ENCODE data around the gene PURA.
A peak's percentile ranks its signal among the peaks of the same experiment; 100 is the strongest.
"Not testable (repeated sequence)": the region's sequence is repeated elsewhere in the genome, so short reads cannot be mapped to it uniquely, and the experiment has no call there.

PURA gene

DNA sequence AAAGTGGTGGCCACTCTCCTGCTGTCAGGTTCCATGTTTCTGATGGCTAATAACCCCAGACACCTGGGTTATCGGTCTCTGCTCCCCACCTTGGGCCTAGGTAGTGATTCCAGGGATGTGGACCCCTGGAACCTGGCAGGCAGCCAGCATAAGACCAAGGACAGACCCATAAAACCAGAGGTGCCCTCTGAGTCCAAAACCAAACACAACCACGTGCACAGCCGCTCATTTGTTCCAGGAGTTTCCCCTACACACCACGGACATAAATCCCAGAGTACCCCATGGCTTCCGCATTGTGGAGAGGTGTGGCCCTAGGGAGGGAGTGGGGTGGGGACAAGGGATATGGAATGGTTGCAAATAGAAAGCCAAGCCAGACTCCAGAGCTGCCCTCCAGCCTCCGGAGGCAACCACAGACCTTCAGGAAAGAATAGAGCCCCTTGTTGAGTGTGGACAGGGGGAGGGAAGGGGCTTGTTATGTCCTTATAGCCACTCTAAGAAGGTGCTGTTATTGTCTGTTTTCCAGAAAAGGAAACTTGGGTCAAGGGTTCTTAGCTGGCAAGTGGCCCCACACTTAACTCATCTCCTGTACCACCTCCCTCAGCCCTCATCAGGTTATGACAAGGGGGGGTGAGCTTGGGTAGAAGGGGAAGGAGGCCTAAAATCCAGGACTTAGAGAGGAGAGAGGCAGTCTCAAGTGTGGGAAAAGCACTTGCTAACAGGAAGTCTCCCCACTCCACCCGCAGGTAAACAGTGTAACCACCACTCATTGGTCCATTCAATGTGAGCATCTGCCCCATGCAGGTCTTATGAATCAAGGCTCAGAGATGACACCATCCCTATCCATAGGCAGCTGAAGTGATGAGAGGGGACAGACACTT is 37.5 kb downstream of the PURA start:
- intact Hi-C loops (cut with DNase I): loop anchor here (10.0 kb wide), 1 partner anchor 367 kb away; no protein-coding TSS in a partner anchor
- DNase-seq: peak in 1 of 42 donors; percentile 18

DNA sequence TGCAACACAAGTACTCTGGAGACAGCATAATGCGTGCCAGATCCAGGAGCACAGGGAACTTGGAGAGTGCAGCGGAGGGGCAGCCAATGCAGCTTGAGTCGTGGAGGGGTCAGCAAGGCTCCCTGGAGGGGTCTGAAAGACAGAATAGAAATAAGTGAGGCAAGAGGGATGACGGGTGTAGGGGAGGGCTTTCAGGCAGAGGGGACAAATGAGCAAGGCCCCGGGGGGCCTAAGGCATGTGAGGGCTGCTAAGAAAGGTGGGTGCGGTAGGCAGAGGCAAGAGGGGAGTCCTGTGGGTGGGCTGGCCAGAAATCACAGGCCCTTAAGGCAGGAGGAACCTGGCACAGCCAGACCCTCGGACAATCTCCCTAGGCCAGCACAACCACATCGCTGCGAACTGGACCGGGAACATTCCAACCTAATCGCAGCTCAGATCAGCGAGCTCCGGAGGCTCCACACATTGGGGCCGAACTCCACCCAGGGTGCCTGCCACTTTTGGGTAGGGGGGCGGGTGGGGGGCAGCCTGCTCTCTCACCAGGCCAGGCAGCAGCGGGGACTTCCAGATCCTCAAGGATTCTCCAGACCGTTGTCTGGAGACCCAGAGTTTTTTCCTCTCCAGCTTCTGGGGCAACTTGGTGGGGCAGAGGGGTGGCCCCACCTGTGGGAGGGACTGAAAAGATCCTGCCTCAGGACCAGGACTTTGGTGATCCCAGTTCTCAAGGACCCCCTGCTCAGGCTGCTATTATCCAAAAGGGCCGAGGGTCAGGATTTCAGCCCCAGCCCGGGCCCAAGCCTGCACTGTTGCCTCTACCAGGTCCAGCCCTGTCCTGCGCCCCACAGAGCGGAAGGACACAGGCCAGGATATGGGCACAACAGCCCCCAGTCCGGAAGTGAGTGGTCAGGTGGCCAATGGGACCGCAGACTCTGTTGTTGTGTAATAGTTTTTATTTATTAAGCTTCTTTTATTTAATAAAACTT is 38.4 kb downstream of the PURA start:
- intact Hi-C loops (cut with DNase I): loop anchor here (10.0 kb wide), 1 partner anchor 368 kb away; no protein-coding TSS in a partner anchor
- no peak for DNase-seq

DNA sequence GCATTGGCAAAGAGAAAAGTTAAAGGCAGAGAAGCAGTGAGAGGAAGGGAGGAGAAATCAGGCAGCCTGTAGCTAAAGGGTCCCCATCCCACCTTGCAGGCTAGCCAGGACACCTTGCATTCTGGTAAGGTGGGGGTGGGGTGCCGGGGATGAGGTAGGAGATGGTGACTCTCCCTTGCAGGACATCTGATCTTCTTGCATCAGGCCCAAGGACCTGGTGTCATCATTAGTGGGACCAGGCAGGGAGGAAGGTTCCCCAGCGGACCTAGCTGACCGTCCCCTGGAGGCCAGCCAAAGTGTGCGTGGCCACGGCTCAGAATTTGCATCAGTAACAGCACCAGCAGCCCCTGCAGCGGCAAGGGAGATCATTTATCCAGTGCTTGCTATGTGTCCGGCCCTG is 39.3 kb downstream of the PURA start:
- DNase-seq: no peak
- intact Hi-C loops (cut with DNase I): loop anchor here (10.0 kb wide), 1 partner anchor 368 kb away; no protein-coding TSS in a partner anchor

DNA sequence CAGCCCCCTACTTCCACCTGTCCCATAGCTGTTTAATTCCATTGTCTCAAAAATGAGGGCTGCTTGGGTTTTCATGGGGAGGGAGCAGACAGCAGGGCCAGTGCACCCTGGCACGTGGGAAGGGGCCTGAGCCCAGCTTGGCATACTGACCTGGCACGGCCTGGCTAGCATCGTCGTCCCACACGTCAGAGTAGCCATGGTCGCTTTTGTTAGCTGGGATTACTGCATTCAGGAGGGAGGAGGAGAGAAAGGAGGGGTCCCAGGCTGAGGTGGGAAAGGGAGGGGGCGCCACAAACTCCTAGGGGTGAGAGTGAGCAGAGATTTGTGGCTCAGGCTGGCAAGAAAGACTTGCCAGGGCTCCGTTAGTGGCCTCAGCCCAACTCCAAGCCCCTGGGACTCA is 40.0 kb downstream of the PURA start:
- intact Hi-C loops (cut with DNase I): loop anchor here (10.0 kb wide), 1 partner anchor 369 kb away; no protein-coding TSS in a partner anchor
- peak in 10 of 42 donors; percentile 22 to 60 (median 41) for DNase-seq

DNA sequence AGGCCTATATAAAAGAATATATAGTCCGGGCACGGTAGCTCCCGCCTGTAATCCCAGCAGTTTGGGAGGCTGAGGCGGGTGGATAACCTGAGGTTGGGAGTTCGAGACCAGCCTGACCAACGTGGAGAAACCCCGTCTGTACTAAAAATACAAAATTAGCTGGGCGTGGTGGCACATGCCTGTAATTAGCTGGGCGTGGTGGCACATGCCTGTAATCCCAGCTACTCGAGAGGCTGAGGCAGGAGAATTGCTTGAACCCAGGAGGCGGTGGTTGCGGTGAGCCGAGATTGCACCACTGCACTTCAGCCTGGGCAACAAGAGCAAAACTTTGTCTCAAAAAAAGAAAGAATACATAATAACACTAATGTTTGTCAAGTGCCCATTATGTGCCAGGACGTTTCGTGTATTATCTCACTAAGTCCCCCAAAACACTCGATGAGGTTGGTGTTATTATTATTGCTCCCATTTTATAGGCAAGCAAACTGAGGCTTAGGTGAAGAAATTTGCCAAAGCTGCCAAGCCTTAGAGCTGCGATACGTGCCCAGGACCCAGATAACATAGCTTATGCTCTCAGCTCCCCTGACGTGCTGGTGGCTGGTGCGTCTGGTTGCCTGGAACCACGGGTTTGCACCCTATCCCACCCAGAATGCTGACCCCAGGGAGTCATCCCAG is 40.9 kb downstream of the PURA start:
- DNase-seq: not testable (repeated sequence)
- intact Hi-C loops (cut with DNase I): loop anchor here (5.0 to 10.0 kb wide), 2 partner anchors 48 to 370 kb away; no protein-coding TSS in a partner anchor

DNA sequence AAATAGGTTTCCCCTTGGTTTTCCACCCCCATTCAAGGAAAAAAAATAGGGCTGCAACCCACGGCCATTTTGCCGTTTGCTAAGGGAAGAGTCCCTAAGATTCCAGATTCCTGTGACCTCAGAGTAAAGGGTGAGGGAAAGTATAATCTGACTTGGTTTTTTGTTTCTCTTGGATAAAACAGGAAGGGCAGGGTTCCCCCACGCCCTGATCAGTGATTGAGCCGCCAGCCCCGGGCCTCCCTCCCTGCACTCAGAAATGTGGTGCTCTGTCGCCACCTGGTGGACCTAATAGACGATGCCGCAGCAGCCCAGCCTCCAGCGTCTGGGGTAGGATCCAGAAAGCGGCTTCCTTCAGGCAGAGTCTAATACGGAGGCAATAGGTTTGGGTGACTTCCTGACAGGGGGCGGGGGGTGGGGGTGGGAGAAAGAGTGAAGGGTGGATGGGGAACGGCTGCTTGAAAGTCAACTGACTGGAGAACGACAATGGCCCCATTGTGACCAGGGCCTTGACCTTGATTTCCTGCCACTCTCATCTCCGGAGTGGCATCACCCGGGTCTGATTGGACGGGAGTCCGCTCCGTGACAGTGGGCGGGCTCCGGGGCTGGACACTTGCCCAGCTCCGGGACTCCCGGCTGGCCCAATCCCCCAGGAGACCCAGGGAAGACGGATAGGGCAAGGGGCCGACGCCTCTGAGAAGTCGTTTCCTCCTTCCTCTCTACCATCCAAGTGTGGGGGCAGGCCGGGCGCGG is 43.3 kb downstream of the PURA start:
- peak; percentile 80 to 96 (median 91) for DNase-seq
- intact Hi-C loops (cut with DNase I): loop anchor here (2.0 to 10.0 kb wide), 3 partner anchors 50 to 372 kb away; no protein-coding TSS in a partner anchor

DNA sequence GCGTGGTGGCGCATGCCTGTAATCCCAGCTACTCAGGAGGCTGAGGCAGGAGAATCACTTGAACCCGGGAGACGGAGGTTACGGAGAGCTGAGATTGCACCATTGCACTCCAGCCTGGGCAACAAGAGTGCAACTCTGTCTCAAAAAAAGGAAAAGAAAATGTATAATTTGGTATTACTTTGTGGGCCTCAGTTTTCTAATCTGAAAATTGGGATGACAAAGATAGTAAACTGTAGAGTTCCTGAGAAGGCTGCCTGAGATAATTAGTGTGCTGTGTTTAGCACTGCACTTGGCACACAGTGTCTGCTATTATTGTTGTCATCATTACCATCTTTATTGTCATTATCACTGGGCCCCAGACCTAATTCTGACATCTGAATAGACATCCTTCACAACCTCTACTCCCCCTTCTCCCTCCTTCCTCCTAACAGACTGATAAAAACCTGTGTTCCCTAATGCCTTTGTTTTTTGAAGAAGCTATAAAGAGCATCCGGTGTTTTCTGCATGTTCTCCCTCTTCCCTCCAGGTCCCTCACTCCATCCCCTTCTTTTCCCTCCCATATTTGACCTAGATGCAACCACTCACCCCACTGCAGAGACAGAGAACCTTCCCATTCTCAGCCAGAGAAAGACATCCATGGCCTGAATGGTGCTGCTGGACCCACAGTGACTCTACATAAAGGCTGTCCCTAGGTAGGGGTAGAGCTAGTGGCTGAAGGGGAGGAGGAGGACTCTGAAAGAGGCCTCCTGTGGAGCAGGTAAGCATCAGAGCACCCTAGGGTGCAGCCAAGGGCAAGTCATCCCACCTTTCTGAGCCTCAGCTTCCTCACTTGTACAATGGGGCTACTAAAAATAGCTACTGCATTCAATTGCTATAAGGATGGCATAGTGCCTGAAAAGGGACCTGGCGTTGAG is 45.4 kb downstream of the PURA start:
- DNase-seq: no peak
- intact Hi-C loops (cut with DNase I): loop anchor here (5.0 to 10.0 kb wide), 2 partner anchors 52 to 374 kb away; no protein-coding TSS in a partner anchor

DNA sequence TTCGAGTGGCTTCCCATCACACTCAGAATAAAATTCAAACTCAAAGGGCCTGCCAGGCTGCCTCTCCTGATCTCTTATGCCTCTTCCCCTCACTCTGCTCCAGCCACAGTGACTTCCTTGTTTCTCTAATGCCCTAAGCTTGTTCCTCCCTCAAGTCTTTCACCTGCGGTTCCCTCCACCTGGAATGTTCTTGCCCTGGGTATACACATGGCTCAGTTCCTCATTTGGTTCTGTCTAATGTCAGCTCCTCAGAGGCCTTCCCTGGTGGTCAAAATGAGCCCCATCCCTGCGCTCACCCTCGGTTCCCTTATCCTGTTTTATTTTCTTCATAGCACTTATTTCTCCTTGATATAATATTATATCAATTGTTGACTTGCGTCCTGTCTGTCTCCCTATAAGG is 48.4 kb downstream of the PURA start:
- intact Hi-C loops (cut with DNase I): loop anchor here (10.0 kb wide), 1 partner anchor 73 kb away; no protein-coding TSS in a partner anchor
- no peak for DNase-seq

DNA sequence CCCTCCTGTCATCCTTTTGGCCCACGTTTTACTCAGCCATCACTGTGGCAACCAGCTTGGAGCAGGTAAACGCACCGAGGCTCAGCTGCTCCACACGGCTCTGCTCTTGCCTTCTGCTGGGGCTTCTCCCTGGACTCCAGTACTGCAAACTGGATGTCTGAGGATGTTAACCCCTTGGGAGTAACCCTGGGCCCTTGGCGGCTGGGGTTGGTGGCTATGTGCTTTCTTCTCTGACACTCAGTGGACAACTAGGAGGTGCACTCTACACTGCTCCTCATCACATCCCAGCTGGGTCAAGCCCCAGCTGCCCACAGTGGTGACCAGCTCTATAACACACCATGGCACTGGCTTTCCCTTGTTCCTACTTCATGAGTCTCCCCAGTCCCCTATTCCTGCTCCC is 48.9 kb downstream of the PURA start:
- DNase-seq: no peak
- intact Hi-C loops (cut with DNase I): loop anchor here (10.0 kb wide), 1 partner anchor 72 kb away; no protein-coding TSS in a partner anchor

DNA sequence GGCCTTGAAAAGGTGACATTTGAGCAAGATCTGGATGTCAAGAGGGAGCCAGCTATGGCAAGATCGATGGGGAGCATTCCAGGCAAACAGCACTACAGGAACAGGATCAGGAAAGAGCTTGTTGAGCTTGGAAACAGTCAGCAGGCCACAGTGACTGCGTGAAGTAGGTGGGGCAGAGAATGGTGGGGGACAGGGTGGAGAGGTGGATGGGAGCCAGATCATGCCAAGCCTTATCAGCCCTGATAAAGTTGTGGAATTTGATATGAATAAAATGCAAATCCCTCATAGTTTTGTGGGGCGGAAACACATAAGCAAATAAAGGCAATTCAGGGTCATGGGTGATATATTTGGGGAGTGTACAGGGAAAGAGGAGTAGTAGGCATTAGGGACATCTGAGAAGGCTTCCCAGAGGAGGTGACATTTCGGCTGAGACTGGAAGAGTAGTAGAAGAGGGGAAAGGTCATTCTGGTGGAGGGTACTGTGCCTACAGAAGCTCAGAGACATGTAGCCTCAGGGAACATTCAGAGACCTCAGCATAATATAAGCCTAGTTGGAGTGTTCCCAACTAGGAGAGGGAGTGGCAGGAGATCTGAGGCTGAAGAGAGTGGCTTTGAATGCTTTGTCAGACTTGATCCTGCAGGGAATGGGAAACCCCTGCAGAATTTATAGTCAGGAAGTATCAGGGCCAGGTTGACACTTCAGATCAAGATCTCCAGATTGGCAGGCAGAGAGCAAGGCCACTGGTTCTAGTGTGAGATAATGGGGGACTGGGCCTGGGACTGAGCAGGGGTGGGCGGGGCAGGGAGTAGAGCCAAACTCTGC is 51.4 kb downstream of the PURA start:
- DNase-seq: no peak
- intact Hi-C loops (cut with DNase I): loop anchor here (10.0 kb wide), 1 partner anchor 69 kb away; no protein-coding TSS in a partner anchor

DNA sequence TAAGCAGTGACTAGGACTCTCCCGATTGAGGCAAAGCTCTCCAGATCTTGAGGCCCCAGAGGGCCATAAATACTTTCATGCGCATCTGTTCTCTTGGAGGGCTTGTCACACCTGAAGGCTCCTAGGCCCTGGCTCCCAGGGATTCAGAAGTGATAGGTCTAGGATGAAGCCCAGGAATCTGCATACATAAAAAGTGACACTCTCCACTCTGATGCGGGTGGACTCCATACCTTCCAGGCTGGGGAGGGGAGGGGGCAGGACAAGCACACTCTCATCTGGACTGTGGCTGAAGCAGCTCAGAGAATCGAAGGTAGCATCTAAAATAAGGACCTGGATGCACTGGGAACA is 52.0 kb downstream of the PURA start:
- DNase-seq: no peak
- intact Hi-C loops (cut with DNase I): loop anchor here (10.0 kb wide), 1 partner anchor 69 kb away; no protein-coding TSS in a partner anchor

DNA sequence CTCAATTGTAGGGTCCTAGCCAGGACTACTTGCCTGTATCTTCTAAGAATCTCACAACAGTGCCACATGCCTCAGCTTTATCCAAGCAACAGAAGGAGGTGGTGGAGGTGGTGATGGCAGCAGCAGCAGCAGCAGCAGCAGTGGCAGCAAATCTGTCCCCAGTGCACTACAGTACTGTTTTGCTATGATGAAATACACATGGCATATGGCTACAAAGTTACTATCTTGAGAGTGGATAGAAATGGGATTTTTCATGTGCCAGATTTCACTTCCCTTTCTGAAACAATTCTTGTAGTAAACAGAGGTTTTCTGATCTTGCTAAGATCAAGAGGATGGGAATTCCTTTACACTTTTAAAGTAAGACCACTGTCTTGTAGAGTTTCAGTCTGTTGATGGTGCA is 53.0 kb downstream of the PURA start:
- peak in 2 of 42 donors; percentile 15 to 51 for DNase-seq
- intact Hi-C loops (cut with DNase I): loop anchor here (10.0 kb wide), 1 partner anchor 68 kb away; no protein-coding TSS in a partner anchor

DNA sequence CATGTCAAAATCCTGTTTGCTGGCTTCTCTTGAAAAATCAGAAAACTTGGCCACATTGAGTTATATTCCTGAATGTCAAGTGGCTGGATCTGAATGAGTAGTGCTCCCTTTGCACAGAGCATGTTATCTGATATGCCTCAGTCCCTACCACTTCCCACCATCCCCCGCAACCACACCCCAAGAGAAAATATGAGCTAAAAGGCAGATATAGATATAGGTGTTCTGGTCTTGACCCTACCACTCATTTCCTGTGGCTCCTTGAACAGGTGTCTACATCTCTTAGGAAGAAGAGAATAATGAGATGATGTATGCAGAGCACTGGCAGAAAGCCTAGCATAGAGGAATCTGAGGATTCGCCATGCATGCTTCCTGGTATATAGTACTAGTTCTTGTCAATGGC is 54.5 kb downstream of the PURA start:
- intact Hi-C loops (cut with DNase I): loop anchor here (10.0 kb wide), 1 partner anchor 66 kb away; no protein-coding TSS in a partner anchor
- DNase-seq: no peak

DNA sequence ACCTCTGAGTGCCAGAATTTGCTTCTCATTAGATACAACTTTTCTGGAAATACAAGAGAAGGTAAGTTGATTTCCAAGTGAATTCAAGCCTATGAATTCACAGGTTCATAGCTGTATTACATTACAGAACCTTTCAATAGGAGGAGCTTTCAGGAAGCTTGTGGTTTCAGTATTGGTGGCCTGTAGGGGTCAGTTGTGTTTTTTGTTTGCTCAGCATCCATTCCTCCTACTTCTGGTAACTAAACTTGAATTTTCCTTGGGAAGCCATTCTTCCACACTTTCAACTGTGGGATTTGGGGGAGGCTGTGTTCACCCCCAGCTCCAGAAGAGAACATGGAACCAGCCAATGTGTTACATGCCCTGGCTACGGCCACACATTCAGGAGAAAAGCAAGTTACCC is 55.5 kb downstream of the PURA start:
- DNase-seq: no peak
- intact Hi-C loops (cut with DNase I): loop anchor here (10.0 kb wide), 1 partner anchor 65 kb away; no protein-coding TSS in a partner anchor

DNA sequence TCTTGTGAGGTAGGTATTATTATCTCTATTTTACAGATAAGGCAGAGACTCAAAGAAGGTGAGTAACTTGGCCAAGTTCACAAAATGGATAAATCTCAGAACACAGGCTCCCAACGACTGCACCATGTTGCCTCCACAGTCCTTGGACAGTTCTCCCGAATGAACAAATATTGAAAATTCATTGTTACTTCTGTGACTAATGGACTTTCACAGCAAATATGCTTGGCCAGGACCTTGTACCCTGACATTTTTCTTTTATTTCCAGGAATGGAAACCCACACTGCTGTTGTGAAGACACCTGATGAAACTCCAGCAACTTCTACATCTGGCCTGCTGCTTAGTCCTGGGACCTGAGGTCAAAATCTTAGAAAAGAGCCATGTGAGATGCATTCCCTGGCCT is 58.6 kb downstream of the PURA start:
- intact Hi-C loops (cut with DNase I): loop anchor here (10.0 kb wide), 1 partner anchor 172 kb away; the partner anchor contains the start of gene HBEGF
- DNase-seq: no peak

DNA sequence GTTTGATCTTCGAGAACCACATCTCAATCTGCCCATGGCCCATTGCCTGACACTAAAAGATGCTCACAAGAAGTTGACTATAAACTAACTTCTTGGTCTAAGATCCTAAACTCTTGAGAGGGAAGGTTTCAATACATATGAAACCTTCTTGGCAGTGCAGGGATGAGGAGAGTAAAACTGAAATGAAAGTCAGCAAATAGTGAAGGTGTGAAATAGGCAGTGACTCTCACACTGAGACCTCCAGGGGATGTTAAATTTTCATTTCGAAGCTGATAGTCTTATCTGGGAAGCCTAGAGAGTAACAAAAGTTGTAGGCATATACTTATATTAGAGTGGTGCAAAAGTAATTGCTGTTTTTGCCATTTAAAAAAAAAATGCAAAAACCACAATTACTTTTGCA is 60.1 kb downstream of the PURA start:
- intact Hi-C loops (cut with DNase I): loop anchor here (10.0 kb wide), 1 partner anchor 171 kb away; the partner anchor contains the start of gene HBEGF
- no peak for DNase-seq
